Activated CD4-positive, alpha-beta T cell treated with anti-CD3 and anti-CD28 coated beads for 24 hours (primary cell): ENCODE data around the gene OR10G8.

ENCODE experiments used
- DNase-seq, 2 donors: peaks; one replicate each; pipeline ENCODE4 v3.0.0-alpha.2; 2020; ENCODE audit warnings: low read depth in 2 of 2

OR10G8 gene

DNA sequence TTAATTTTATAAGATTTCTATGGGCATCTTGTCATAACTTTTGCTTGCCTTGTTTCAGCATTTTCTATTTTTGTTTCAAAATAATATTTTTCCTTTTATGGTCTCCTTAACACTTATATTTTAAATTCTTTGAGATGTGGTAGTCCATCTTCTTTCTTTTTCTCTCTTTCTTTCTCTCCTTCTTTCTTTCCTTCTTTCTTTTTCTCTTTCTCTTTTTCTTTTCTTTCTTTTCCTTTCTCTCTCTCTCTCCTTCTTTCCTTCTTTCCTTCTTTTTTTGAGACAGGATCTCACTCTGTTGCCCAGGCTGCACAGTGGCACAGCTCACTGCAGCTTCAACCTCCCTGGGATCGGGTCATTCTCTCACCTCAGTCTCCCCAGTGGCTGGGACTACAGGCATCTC is 50.7 kb downstream of the OR10G8 start:
- DNase-seq: no peak

DNA sequence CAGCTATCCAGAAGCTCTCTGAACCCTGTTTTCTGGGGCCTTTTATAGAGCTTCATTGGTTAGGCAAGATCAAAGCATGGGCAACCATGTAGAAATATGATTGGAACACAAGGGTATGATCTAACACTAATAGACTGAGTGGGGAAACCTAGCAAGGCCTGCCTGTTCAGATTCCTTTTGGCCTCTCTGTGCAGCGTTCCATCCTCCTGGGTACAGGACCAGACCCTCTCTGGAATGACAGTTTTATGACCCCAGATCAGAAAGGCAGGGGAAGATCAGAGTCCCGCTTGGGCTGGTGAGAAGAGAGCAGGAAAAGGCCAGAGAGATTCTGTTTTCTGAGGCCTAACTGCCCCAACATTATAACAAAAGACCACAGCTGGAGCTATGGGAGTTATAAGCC is 52.0 kb downstream of the OR10G8 start:
- no peak for DNase-seq

- DNase-seq: no peak
These were observed 53.2 kb downstream of the OR10G8 start for GRCh38 chr11:124079631-124080326.
